Activated CD8-positive, alpha-beta memory T cell treated with anti-CD3 and anti-CD28 coated beads for 4 hours (primary cell): Measurements from ENCODE around the gene TMEM8B.
A peak's percentile ranks its signal among the peaks of the same experiment; 100 is the strongest.

Experiments used
- DNase-seq, 2 donors: peaks; one replicate each; pipeline ENCODE4 v3.0.0-alpha.2; 2020; ENCODE audit warnings: low read depth in 2 of 2

TMEM8B gene

DNA sequence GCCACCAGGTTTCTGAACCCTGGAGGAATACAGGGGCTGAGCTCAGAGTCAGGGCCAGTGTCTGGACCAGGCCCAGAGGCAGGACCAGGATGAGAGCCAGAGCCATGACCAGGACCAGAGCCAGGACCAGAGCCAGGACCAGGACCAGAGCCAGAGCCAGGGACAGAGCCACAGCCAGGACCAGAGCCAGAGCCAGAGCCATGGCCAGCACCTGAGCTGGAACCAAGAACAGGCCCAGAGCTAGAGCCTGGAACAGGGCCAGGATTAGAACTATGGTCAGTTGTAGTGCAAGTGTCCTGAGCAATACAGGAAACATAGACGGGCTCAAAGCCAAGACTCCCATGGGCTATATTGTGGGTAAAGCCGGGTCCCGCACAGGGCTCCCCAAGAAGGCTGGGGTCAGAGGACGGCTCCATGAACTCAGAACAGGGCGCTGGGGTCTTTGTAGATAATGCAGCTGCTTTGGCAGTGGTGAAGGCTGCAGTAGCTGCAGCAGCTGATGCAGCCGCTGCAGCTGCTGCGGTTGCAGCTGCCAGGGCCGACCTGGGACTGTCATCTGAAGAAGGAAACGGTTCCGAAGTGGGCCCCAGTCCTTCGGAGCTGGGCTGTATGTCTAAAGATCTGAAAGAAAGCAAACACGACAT, 17.5 kb upstream of the TMEM8B start:
- no peak for DNase-seq

DNA sequence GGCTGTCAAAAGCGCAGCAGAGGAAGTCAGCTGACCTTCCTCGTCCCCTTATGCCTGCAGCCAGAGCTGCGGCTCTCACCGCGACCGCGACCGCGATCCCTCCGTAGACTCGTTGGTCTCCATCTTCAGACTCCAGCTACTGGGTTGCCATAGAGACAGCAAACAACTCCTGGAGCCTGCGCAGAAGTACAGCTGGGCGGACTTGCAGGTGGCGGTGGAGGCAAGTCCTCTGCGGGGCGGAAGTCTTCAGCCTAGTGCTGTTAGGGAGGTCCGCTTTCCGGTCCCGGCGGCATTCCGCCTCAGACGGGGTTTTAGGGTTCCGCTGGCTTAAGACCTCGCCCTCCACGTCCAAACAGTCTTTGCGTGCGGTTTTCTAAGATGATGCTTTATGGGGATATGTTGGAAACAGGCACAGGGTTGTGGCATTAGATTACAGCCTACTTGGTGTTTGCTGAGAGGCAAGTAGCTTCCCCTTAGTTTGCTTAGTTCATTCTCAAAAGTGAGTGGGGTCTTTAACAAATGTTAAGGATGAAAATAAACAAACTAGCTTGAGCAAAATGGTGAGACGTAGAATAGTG, 16.9 kb upstream of the TMEM8B start, which contains the start of gene SPAG8:
Gene SPAG8, minus strand, starts transcription at position 238 of the 578 bp plus-strand sequence. Its CDS starts 115 bp downstream, at position 123.
- peak; percentile 86 to 91 for DNase-seq

DNA sequence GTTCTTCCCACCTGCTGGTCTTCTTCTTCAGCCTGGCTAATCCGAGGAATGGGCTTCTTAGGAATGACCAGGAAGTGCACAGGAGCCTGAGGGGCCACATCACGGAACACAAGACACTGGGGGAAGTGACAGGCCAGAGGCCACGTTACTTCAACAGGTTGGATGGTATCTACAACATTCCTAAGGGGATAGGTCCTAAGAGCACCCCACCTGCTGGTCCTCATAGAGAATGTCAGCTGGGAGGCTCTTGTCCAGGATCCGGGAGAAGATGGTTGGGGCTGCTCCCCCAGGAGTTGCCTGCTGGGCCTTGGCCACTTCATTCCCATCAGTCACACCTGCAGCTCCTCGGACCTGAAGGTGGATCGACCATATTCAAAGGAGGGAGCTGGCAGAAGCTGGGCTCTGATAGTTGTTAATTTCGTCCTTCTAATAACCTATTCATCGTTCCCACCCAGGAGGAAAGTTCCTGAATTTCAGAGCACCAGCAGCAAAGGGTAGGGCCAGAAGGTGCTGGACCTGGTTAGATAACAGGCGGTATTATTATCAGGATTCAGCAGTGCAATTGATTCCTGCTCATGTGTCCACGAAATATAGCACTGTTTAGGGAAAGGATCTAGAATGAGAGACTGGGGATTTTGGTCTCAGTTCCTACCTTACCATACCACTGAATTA, 15.5 kb upstream of the TMEM8B start:
- DNase-seq, result no peak

DNA sequence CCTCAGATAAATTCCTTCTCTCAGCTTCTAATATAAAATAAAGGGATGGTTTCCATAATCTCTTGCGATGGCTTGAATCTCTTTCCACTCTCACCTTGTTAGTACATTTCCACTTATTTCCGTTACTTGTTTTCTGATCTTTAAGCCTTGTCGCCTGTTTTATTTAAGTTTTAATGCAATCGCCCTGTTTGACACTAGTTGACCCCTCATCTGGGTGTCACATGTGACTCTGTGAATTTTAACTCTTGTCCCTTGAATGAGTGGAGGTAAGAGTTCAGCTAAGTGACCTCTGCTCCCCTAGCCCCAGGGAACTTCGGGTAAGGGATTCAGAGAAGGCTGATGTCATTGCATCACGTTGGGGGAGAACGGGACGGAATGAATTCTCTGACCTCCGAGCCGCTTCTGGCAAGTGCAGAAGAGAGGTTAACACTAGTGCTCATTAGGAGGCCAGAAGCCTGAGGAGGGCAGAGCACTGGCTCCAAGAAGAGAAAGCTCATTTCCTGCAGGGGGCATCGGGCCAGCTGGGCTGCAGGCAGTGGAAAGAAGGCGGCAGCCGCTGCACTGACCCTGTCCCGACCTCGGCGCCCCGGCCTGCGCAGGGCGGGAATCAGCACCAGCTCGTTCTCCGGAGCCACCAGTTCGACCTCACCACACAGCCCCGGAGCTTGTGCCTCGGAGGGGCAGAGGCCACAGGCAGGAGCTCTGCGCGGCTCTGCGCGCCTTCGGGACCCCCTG, 14.8 kb upstream of the TMEM8B start:
- DNase-seq, result no peak

DNA sequence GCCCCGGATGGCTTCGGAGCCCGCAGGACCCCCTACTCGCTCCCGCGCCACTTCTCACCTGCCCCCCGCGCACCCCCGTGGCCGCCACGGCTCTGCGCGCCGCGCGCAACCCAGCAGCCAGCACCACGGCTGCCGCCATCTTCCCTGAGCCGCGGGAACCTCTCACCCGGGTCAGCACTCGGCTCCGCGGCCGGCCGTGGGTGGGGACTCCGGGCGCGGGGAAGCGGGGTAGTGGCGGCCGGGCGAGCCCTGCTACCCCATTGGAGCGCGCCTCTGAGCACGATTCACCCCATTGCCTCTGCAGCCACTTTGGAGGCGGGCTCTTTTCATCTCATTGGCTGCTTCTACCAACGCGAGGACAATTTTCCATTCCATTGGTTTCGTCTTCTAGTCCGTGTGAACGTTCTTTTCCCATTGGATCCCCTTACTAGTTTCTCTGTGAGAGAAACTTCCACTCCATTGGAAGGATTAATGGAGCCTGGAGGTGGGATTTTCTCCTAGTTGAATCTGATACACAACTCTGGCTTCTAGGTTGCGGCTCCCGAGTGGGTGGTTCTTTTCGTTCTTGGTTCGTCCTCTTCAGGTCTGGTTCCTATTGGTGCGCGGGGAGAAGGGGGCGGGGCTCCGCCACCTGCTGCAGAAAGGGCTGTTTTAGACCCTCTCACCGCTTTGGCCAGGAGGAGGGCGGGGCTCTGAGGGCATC, 14.0 kb upstream of the TMEM8B start, which contains the start of gene HINT2:
Gene HINT2, minus strand, starts transcription at position 202 of the 703 bp plus-strand sequence. Its CDS starts 63 bp downstream, at position 139.
- DNase-seq, result peak; percentile 94 to 97

DNA sequence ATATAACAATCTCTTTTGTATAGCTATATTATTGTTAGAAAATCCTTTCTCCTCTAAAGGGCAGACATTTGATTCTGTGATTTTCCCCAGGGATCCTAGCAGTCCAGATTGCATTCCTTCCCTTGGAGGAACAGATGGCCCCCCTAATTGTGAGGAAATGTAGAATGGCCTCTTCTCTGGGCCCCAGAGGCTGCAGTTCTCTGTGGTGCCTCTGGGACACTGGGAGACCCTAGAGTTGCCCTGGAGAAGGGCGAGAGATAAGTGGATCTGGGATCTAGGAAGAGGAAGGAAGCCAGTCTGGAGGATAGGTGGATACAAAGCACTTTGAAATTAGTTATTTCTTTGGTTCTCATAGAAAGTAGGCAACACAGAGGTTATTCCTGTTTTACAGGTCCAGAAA, 12.3 kb upstream of the TMEM8B start:
- no peak for DNase-seq

DNA sequence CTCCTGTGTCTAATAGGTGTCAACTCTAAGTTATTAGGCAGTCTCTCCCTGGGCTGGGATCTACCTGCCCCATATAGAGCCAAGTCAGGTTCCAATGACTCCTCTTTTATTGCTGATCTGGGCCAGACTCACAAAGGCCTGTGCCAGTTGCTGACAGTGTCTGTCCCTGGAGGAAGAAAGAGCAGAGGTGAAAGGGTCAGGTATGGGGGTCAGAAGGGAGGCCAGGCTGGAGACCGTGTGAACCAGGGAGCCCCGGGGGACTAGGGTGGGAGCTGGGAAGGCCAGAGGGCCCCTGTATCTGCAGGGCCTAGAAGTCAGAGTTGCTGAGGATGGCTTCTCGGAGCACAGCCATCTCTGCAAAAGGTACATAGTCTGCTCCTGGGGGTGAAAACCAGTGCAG, 10.7 kb upstream of the TMEM8B start:
- DNase-seq, result no peak

DNA sequence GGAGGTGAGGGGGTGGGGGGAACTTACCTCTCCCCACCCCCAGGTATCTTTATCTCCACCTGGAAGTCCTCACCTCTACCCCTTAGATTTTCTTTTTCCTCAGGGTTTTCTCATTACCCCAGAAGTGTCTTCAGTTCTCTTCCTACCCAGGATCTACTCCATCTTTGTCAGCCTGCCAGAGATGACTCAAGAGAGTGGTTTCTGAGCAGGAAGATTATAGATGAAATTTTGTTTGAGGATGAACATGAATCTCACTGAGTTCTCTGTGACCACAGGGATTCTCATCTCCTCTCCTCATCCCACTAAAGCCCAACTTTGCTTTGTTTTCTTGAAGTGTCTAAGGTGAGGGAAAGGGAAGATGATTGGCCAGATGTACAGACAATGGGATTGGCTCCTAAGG, 9.0 kb upstream of the TMEM8B start:
- no peak for DNase-seq

DNA sequence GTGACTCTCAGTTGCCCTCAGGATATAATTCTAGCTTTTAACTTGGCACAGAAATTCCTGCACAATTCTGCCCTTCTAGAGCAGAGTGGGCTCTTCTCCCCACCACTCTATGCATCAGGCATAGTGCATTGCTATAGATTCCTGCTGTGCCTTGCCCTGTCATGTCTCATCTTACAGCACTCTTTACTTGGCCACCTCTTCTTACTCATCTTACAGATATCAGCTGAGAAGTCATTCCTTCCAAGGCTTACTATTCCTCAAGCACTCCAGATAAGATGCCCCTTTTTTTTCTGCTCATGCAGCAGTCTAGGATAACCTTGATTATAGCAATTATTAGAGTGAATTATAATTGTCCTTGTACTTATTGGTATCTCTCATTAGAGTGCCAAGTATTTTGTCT, 6.1 kb upstream of the TMEM8B start:
- no peak for DNase-seq

DNA sequence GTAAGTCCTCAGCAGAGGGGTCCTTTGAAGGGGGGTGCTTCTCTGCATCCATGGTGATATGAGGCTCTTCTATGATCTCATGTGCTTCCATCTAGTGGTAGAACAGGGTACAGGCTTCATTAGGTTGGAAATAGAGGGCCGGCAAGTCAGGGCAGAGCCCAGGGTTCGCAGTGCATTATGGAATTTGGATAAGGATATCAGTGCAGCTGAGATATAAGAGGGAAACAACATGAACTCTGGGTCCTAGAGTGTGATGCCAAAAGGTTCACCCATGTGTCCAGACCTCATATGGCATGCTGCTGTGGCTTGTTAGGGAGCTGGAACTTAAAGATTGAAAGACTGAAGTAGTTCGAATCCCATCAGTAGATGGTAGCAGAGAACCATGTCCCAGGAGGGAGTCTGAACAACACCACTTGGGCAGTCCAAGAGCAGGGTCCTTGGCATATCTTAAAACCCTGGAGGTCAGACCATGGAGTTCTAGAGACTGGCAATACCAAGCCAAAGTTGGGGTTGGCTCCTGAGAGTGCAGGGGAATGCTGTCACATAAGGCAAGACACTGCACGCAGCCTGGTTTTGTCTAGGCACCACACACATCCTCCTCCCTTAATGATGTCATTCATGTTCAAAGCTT, 2.8 kb upstream of the TMEM8B start:
- no peak for DNase-seq

DNA sequence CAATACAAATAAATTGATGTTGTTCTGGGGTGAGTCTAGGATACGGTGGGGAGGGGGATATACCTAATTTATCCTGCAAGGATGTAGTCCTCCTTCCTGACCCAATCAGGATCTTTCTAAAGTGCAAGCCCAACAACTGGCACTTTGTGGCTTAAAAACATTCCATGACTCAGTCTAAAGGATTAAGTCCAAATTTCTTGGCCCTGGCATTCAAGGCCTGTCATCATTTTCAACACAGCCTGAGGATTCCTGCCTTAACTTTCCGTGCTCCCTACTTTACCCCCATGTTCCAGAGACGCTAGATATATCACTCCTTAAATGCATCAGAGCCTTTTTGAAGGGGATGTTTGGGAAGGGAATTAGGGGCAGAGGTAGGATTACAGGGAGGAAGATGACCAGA, 1.5 kb upstream of the TMEM8B start:
- DNase-seq, result no peak

DNA sequence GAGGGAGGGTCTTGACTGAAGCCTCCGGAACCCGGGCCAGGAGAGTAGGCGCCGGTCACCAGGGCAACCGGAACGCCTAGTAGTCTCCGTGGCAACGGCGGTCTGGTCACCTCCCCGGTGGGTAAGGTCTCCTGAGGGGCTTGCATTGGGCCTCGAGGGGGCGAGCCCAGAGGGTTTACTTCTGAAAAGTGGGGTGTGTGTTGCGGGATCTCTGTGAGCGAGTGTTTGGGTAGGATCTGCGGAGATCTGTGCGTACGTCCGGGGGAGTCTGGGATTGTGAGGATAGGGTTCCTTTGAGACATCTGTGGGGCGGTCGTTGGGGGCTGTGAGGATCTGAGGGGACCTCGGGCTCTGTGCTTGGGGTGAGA, 328 bp upstream of the TMEM8B start, which contains the start of gene FAM221B:
Gene FAM221B, minus strand, starts transcription at position 17 of the 368 bp plus-strand sequence. CDS start 2,571 bp downstream, outside the sequence.
- no peak for DNase-seq

DNA sequence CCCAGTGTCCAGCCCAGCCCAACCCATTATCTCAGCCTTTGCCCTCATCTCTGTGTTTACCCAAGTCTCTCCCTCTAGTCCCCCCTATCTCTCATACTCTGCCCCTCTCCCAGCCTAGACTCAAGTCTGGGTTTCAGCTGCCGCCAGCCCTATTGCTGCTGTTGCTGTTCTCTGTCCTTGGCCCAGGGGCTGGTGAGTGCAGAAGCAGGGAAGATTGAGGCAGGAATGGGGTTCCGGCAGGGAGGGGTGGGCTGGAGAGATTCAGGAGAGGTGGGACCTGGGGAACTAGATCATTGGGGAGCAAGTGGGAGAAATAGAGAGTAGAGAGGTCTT, 702 bp downstream of the TMEM8B start:
- DNase-seq, result no peak

DNA sequence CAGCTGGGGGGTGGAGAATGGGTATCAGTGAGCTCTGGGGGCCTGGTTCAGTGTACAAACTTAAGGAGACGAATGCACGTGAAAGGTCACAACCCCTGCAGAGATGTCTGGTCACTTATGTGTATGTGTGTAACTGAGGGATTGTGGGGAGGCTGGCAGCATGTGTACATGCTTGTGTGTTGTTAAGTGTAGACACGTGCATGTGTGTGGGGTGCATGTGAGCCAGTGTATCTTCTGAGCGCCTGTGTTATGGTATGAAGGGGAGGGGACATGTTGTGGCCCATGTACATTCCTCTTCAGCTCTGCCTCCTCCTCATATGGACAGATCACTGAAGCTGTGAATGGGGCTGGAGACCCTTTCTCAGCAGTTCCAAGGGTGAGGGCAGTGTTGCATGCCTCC, 2.0 kb downstream of the TMEM8B start:
- no peak for DNase-seq

DNA sequence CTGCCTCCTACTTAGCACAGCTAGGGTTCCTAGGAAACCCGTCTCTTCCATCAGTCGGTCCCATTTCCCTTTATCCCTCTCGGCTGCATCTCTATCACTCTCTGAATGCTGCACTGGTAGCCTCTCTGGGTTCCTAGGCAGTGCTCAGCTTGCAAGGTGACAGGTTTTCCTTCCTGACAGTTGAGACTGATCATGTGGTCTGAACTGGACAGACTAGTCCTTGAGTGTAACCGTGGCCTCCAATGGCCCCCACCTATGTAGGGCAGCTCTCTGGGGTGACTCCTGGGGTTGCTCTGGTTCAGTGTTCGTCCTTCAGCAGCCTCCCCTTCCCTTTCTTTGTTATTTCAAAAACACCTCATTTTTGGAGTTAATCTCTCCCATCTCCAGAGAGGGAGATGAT, 3.8 kb downstream of the TMEM8B start:
- no peak for DNase-seq

DNA sequence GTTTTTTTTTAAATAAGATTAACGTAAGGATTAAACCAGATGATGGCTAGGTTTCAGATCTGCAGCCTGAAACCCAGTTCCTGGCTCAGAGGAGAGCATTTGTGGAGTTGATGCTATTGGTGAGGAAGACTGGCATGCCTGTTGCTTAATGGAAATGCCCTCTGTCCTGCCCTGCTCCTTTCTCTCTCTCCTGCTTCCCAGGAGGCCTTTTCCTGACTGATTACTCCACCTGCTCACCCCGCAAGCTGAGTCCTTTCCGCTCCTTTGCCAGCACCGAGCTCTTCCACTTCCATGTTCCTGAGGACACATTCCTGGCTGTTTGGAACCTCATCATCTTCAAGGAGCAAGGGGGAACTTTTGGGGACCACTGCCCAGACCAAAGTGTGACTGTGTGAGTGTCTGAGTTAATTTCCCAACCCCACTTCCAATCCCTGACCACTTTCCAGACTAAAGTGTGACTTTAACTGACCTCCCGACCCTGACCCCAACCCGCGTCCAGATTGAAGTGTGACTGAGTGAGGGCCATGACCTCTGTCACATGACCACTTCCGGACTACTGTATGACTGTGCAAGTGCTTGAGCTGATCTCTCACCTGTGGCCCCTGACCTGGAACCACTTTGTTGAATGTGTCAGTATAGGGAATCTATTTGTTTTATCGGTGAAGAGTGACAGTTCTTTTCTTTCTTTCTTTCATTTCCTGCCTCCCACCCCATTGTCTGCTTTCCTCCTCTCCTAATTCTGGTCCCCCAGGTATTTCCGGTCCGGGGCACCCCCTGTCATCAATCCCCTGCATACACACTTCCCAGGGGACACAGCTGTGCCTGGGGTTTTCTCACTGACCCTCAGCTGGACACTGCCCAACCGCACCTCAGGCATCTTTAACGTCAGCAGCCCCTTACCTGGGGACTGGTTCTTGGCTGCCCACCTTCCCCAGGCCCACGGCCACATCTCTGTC, 5.5 kb downstream of the TMEM8B start:
- no peak for DNase-seq

DNA sequence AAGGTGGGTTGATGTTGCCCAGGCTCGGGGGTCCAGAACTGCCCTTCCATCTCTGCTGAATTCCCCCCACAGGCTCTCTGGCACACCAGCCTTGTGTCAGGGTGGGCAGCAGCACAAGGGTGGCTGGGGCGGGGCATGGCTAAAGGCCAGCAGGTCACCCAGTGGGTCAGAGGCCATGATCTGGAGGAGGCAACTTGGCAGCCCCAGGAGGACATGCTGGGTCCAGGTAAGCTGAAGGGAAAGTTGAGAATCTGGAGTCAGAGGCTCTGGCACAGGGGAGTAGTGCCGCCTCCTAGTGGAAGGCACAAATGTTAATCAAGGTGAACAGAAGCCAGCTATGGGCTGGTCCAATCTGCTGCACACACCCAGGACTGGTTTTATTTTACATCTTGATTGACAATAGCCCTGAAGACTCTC, 6.2 kb downstream of the TMEM8B start:
- no peak for DNase-seq

DNA sequence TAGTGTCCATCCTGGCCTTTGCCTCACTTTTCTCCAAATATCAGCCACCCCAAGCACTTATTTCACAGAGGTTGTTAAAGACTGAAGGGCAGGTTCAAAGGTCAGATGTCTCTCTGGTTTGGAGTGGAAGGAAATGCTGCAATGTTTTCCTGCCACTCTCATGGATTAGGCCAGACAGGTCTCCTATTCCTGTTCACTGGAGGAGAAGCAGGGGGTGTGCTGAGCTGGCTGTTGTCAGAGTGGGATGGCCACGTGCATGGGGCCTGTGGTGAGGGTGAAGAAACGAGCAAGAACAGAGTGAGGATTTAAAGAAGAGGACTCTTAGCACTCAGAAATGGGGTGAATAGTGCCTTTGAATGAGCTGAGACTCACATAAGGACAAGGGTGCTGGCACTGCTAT, 6.7 kb downstream of the TMEM8B start:
- DNase-seq, result no peak

DNA sequence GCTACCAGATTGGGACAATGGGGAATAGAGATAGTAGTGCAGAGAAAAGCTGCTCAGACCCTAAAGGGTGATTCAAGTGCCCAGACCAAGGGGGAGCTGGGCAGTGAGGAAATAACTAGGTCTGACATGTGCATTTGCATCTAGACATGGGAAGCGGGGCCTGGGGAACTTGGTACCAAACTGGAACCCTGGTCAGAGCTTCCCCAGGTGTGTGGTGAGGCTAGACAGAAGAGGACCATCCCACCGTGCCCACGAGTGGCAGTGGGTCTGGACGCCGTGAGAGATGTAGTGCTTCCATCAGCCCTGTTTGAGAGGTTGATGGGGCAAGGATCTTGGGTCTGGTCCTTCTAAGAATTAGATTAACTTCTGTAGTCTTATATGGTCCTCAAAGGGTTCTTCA, 7.6 kb downstream of the TMEM8B start:
- DNase-seq, result no peak

DNA sequence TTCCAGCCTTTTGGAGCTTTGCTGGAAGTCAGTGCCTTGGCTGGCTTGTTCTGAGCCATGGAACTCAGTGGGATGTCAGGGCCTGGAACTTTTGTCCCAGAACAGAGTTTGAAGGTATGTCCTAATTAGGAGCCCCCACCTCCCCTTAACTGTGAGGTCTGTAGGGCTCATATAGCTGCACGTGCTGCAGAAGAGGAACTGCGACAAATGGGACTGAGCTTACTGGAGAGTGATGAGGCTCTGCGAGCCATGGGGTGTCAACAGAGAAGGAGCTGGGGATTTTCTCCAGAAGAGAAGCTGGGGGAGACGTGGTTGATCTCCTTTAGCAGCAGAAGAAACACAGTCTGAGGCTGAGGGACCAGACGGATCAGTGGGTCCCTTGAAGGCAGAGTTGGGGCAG, 10.9 kb downstream of the TMEM8B start:
- no peak for DNase-seq
